Fibroblast of peridontal ligament (primary cell): ENCODE results near the gene SELL.
A peak's percentile ranks its signal among the peaks of the same experiment; 100 is the strongest.
"Not testable (repeated sequence)": the region's sequence is repeated elsewhere in the genome, so short reads cannot be mapped to it uniquely, and the experiment has no call there.

Experiments used
- DNase-seq: peaks from one replicate; pipeline ENCODE4 v3.0.0-alpha.2; 2010; ENCODE audit errors: extremely low read depth

Gene SELL

GRCh38 chr1:169711469-169712308 lies at the start of gene SELL:
Gene SELL, minus strand, starts transcription at chr1:169711620. Its CDS starts 122 bp downstream, at chr1:169711498.
- DNase-seq, result peak; percentile 75

GRCh38 chr1:169759038-169759437 lies 47.6 kb upstream of the SELL start:
- DNase-seq, result no peak

- DNase-seq, result no peak
Measured at GRCh38 chr1:169753549-169753948, 42.1 kb upstream of the SELL start.

GRCh38 chr1:169750041-169750440 lies 38.6 kb upstream of the SELL start:
- no peak for DNase-seq

GRCh38 chr1:169746550-169746949 lies 35.1 kb upstream of the SELL start:
- no peak for DNase-seq

- DNase-seq, result no peak
Measured at GRCh38 chr1:169745015-169745861, 33.8 kb upstream of the SELL start.

- peak; percentile 75 for DNase-seq
Measured at GRCh38 chr1:169741666-169742394, 30.4 kb upstream of the SELL start.

- no peak for DNase-seq
Measured at GRCh38 chr1:169739980-169740379, 28.6 kb upstream of the SELL start.

- no peak for DNase-seq
Measured at GRCh38 chr1:169733924-169734323, 22.5 kb upstream of the SELL start, which contains the start of gene SELE. Gene SELE, minus strand, starts transcription at chr1:169734079. Its CDS starts 467 bp downstream, at chr1:169733612.

- DNase-seq, result no peak
Measured at GRCh38 chr1:169731446-169731845, 20.0 kb upstream of the SELL start.

- DNase-seq, result no peak
Measured at GRCh38 chr1:169729991-169730390, 18.6 kb upstream of the SELL start.

- DNase-seq, result no peak
Measured at GRCh38 chr1:169727307-169727706, 15.9 kb upstream of the SELL start.

- DNase-seq, result no peak
Measured at GRCh38 chr1:169726851-169727250, 15.4 kb upstream of the SELL start.

- no peak for DNase-seq
Measured at GRCh38 chr1:169725930-169726329, 14.5 kb upstream of the SELL start.

- no peak for DNase-seq
Measured at GRCh38 chr1:169724168-169724567, 12.7 kb upstream of the SELL start.

GRCh38 chr1:169723763-169724162 lies 12.3 kb upstream of the SELL start:
- no peak for DNase-seq

GRCh38 chr1:169722779-169723178 lies 11.4 kb upstream of the SELL start:
- DNase-seq, result no peak

GRCh38 chr1:169715100-169715499 lies 3.7 kb upstream of the SELL start:
- not testable (repeated sequence) for DNase-seq

- not testable (repeated sequence) for DNase-seq
Measured at GRCh38 chr1:169713090-169713489, 1.7 kb upstream of the SELL start.

- no peak for DNase-seq
Measured at GRCh38 chr1:169712309-169712631, 850 bp upstream of the SELL start.

GRCh38 chr1:169708647-169709046 lies 2.8 kb downstream of the SELL start:
- no peak for DNase-seq
